ENCODE results near the gene EFCAB8.

EFCAB8 gene

GRCh38 chr20:32988008-32988407 lies 129.3 kb downstream of the EFCAB8 start:
- no peaks in the 10 kb centered on the region for H3K79me2 ChIP-seq (ENCODE audit: control insufficient read depth, insufficient read depth, low read length, unreplicated experiment)
- H3K36me3 ChIP-seq (ENCODE audit: insufficient read depth, low read length), result no peaks in the 10 kb centered on the region
- H2AFZ ChIP-seq (ENCODE audit: low read length, unreplicated experiment), result no peak overlapping the region
- H3K27me3 ChIP-seq (ENCODE audit: insufficient read depth, low read length), result peaks cover 9% of the 10 kb centered on the region
- no peaks in the 10 kb centered on the region for H3K4me1 ChIP-seq (ENCODE audit: control insufficient read depth, insufficient read depth, low read length, unreplicated experiment)
- no peak overlapping the region for H3K27ac ChIP-seq (ENCODE audit: low read depth, low read length)
- no peak overlapping the region for H3K4me3 ChIP-seq (ENCODE audit: low read depth, low read length)

GRCh38 chr20:32989507-32990283 lies 131.0 kb downstream of the EFCAB8 start:
- Histone ChIP-seq H3K4me3 (ENCODE audit: low read depth, low read length) (no peak overlapping the region), H3K79me2 (ENCODE audit: control insufficient read depth, insufficient read depth, low read length, unreplicated experiment) (no peaks in the 10 kb centered on the region), H3K4me1 (ENCODE audit: control insufficient read depth, insufficient read depth, low read length, unreplicated experiment) (no peaks in the 10 kb centered on the region), H3K36me3 (ENCODE audit: insufficient read depth, low read length) (no peaks in the 10 kb centered on the region), H3K27me3 (ENCODE audit: insufficient read depth, low read length) (peaks cover 11% of the 10 kb centered on the region), H3K27ac (ENCODE audit: low read depth, low read length) (no peak overlapping the region), H2AFZ (ENCODE audit: low read length, unreplicated experiment) (no peak overlapping the region)

- no peak overlapping the region for H3K27ac ChIP-seq (ENCODE audit: low read depth, low read length)
- no peaks in the 10 kb centered on the region for H3K79me2 ChIP-seq (ENCODE audit: control insufficient read depth, insufficient read depth, low read length, unreplicated experiment)
- no peaks in the 10 kb centered on the region for H3K36me3 ChIP-seq (ENCODE audit: insufficient read depth, low read length)
- H3K4me3 ChIP-seq (ENCODE audit: low read depth, low read length), result no peak overlapping the region
- H3K4me1 ChIP-seq (ENCODE audit: control insufficient read depth, insufficient read depth, low read length, unreplicated experiment), result no peaks in the 10 kb centered on the region
- H2AFZ ChIP-seq (ENCODE audit: low read length, unreplicated experiment), result no peak overlapping the region
- H3K27me3 ChIP-seq (ENCODE audit: insufficient read depth, low read length), result peaks cover 18% of the 10 kb centered on the region
Observed at GRCh38 chr20:32990426-32990825, 131.7 kb downstream of the EFCAB8 start.

- Histone ChIP-seq H3K36me3 (ENCODE audit: insufficient read depth, low read length) (no peaks in the 10 kb centered on the region), H3K4me1 (ENCODE audit: control insufficient read depth, insufficient read depth, low read length, unreplicated experiment) (no peaks in the 10 kb centered on the region), H3K27me3 (ENCODE audit: insufficient read depth, low read length) (peaks cover 20% of the 10 kb centered on the region), H3K4me3 (ENCODE audit: low read depth, low read length) (no peak overlapping the region), H2AFZ (ENCODE audit: low read length, unreplicated experiment) (no peak overlapping the region), H3K27ac (ENCODE audit: low read depth, low read length) (no peak overlapping the region), H3K79me2 (ENCODE audit: control insufficient read depth, insufficient read depth, low read length, unreplicated experiment) (no peaks in the 10 kb centered on the region)
Observed at GRCh38 chr20:32991383-32991782, 132.7 kb downstream of the EFCAB8 start.

GRCh38 chr20:32991792-32992641 lies 133.3 kb downstream of the EFCAB8 start:
- Histone ChIP-seq H3K27ac (ENCODE audit: low read depth, low read length) (no peak overlapping the region), H3K4me1 (ENCODE audit: control insufficient read depth, insufficient read depth, low read length, unreplicated experiment) (no peaks in the 10 kb centered on the region), H2AFZ (ENCODE audit: low read length, unreplicated experiment) (no peak overlapping the region), H3K36me3 (ENCODE audit: insufficient read depth, low read length) (no peaks in the 10 kb centered on the region), H3K4me3 (ENCODE audit: low read depth, low read length) (no peak overlapping the region), H3K27me3 (ENCODE audit: insufficient read depth, low read length) (peaks cover 20% of the 10 kb centered on the region), H3K79me2 (ENCODE audit: control insufficient read depth, insufficient read depth, low read length, unreplicated experiment) (no peaks in the 10 kb centered on the region)

- no peaks in the 10 kb centered on the region for H3K79me2 ChIP-seq (ENCODE audit: control insufficient read depth, insufficient read depth, low read length, unreplicated experiment)
- no peaks in the 10 kb centered on the region for H3K4me1 ChIP-seq (ENCODE audit: control insufficient read depth, insufficient read depth, low read length, unreplicated experiment)
- no peak overlapping the region for H3K4me3 ChIP-seq (ENCODE audit: low read depth, low read length)
- no peak overlapping the region for H3K27ac ChIP-seq (ENCODE audit: low read depth, low read length)
- H3K27me3 ChIP-seq (ENCODE audit: insufficient read depth, low read length), result peaks cover 33% of the 10 kb centered on the region
- H2AFZ ChIP-seq (ENCODE audit: low read length, unreplicated experiment), result no peak overlapping the region
- no peaks in the 10 kb centered on the region for H3K36me3 ChIP-seq (ENCODE audit: insufficient read depth, low read length)
Observed at GRCh38 chr20:32993496-32994050, 134.8 kb downstream of the EFCAB8 start.

- Histone ChIP-seq H3K79me2 (ENCODE audit: control insufficient read depth, insufficient read depth, low read length, unreplicated experiment) (no peaks in the 10 kb centered on the region), H3K27ac (ENCODE audit: low read depth, low read length) (no peak overlapping the region), H3K36me3 (ENCODE audit: insufficient read depth, low read length) (no peaks in the 10 kb centered on the region), H3K4me3 (ENCODE audit: low read depth, low read length) (no peak overlapping the region), H2AFZ (ENCODE audit: low read length, unreplicated experiment) (no peak overlapping the region), H3K27me3 (ENCODE audit: insufficient read depth, low read length) (peaks cover 39% of the 10 kb centered on the region), H3K4me1 (ENCODE audit: control insufficient read depth, insufficient read depth, low read length, unreplicated experiment) (no peaks in the 10 kb centered on the region)
Observed at GRCh38 chr20:32995802-32996201, 137.1 kb downstream of the EFCAB8 start.

GRCh38 chr20:32997431-32997830 lies 138.7 kb downstream of the EFCAB8 start:
- Histone ChIP-seq H3K4me1 (ENCODE audit: control insufficient read depth, insufficient read depth, low read length, unreplicated experiment) (no peaks in the 10 kb centered on the region), H3K27me3 (ENCODE audit: insufficient read depth, low read length) (peaks cover 35% of the 10 kb centered on the region), H3K36me3 (ENCODE audit: insufficient read depth, low read length) (no peaks in the 10 kb centered on the region), H3K27ac (ENCODE audit: low read depth, low read length) (no peak overlapping the region), H2AFZ (ENCODE audit: low read length, unreplicated experiment) (no peak overlapping the region), H3K4me3 (ENCODE audit: low read depth, low read length) (no peak overlapping the region), H3K79me2 (ENCODE audit: control insufficient read depth, insufficient read depth, low read length, unreplicated experiment) (no peaks in the 10 kb centered on the region)

GRCh38 chr20:32999603-33000250 lies 141.0 kb downstream of the EFCAB8 start:
- Histone ChIP-seq H3K79me2 (ENCODE audit: control insufficient read depth, insufficient read depth, low read length, unreplicated experiment) (no peaks in the 10 kb centered on the region), H3K27me3 (ENCODE audit: insufficient read depth, low read length) (peaks cover 37% of the 10 kb centered on the region), H3K4me3 (ENCODE audit: low read depth, low read length) (no peak overlapping the region), H3K36me3 (ENCODE audit: insufficient read depth, low read length) (no peaks in the 10 kb centered on the region), H3K4me1 (ENCODE audit: control insufficient read depth, insufficient read depth, low read length, unreplicated experiment) (no peaks in the 10 kb centered on the region), H2AFZ (ENCODE audit: low read length, unreplicated experiment) (no peak overlapping the region), H3K27ac (ENCODE audit: low read depth, low read length) (no peak overlapping the region)

GRCh38 chr20:33000802-33001466 lies 142.2 kb downstream of the EFCAB8 start:
- Histone ChIP-seq H3K27ac (ENCODE audit: low read depth, low read length) (no peak overlapping the region), H3K4me1 (ENCODE audit: control insufficient read depth, insufficient read depth, low read length, unreplicated experiment) (no peaks in the 10 kb centered on the region), H3K4me3 (ENCODE audit: low read depth, low read length) (no peak overlapping the region)

More at GRCh38 chr20:33000802-33001466, 142.2 kb downstream of the EFCAB8 start:
- Histone ChIP-seq H3K36me3 (ENCODE audit: insufficient read depth, low read length) (no peaks in the 10 kb centered on the region), H3K79me2 (ENCODE audit: control insufficient read depth, insufficient read depth, low read length, unreplicated experiment) (no peaks in the 10 kb centered on the region), H2AFZ (ENCODE audit: low read length, unreplicated experiment) (no peak overlapping the region), H3K27me3 (ENCODE audit: insufficient read depth, low read length) (peaks cover 37% of the 10 kb centered on the region)

Measured in ACC112 (cell line).